Upper lobe of right lung (tissue), 1 donor: Measurements from ENCODE around the gene LUC7L. TPM values are rescaled to one million over a fixed set of nuclear protein-coding genes. Genes with fewer than 3 reads are reported as not detected.
A peak's percentile ranks its signal among the peaks of the same experiment; 100 is the strongest.

Experiments used
- ATAC-seq: fragments of 200-7000 bp; cut with Tn5 transposase; one replicate; pipeline ENCODE4 v1.9.1; 2020; ENCODE audit warnings: mild to moderate bottlenecking, moderate library complexity
- DNase-seq: peaks from one replicate; pipeline ENCODE4 v3.0.0-alpha.2; 2020
- H3K27ac ChIP-seq: fragments of 200-600 bp; one replicate; pipeline ENCODE4 v1.8.0; 2022
- H3K27me3 ChIP-seq: fragments of 200-600 bp; one replicate; pipeline ENCODE4 v1.8.0; 2022; ENCODE audit warnings: mild to moderate bottlenecking
- H3K36me3 ChIP-seq: fragments of 200-600 bp; one replicate; pipeline ENCODE4 v1.8.0; 2022
- H3K4me1 ChIP-seq: fragments of 200-600 bp; one replicate; pipeline ENCODE4 v1.8.0; 2022
- H3K4me3 ChIP-seq: fragments of 200-600 bp; one replicate; pipeline ENCODE4 v1.8.0; 2022; ENCODE audit warnings: mild to moderate bottlenecking
- H3K9me3 ChIP-seq: fragments of 200-600 bp; one replicate; pipeline ENCODE4 v1.8.0; 2022
- intact Hi-C: fragments of 100-400 bp; cut with DNase I; formaldehyde crosslinking; loops from one replicate; pipeline ENCODE4 v1.11.0; 2022
- long read RNA-seq: library from polyadenylated mRNA; unstranded; transcript quantifications from one replicate; pipeline ENCODE4 v2.0.0, GENCODE V29; 2021
- total RNA-seq: library from RNA; stranded (reverse); fragmentation: NEBNext Ultra II Directional; extraction: Animal tissue kit (Norgen Biotek cat#: 25700); gene quantifications from one replicate; pipeline ENCODE4 v1.2.1, GENCODE V29; 2021
- TF ChIP-seq, protein P1 (sequence below): fragments of 200-600 bp; IDR thresholded peaks from one replicate; pipeline ENCODE4 v1.8.0; 2022; ENCODE audit warnings: antibody characterized with exemption
- donor health status: DM: no; HTN: yes; CAD: no; lungs with severe emphysema.

LUC7L gene
- total RNA-seq = 78.8 TPM
- long read RNA-seq, partial matches to known transcripts = 18 of 61 reads
- long read RNA-seq, other reads (novel, unspliced or antisense) = 30 of 61 reads

- H3K27ac ChIP-seq = peak within 1 kb of the TSS; percentile 96
- no peaks in the 10 kb centered on the region for H3K9me3 ChIP-seq
- TF ChIP-seq, protein P1, sequence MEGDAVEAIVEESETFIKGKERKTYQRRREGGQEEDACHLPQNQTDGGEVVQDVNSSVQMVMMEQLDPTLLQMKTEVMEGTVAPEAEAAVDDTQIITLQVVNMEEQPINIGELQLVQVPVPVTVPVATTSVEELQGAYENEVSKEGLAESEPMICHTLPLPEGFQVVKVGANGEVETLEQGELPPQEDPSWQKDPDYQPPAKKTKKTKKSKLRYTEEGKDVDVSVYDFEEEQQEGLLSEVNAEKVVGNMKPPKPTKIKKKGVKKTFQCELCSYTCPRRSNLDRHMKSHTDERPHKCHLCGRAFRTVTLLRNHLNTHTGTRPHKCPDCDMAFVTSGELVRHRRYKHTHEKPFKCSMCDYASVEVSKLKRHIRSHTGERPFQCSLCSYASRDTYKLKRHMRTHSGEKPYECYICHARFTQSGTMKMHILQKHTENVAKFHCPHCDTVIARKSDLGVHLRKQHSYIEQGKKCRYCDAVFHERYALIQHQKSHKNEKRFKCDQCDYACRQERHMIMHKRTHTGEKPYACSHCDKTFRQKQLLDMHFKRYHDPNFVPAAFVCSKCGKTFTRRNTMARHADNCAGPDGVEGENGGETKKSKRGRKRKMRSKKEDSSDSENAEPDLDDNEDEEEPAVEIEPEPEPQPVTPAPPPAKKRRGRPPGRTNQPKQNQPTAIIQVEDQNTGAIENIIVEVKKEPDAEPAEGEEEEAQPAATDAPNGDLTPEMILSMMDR = no peak
- no peaks in the 10 kb centered on the region for H3K27me3 ChIP-seq
- peak; percentile 94 for DNase-seq
- H3K4me1 ChIP-seq = peaks cover 11% of the 10 kb centered on the region
- ATAC-seq = peak; percentile 97
- peak within 1 kb of the TSS; percentile 96 for H3K4me3 ChIP-seq
- H3K36me3 ChIP-seq = peaks cover 39% of the 10 kb centered on the region
- intact Hi-C loops = no loop called here
These were observed at the start of gene LUC7L for GRCh38 chr16:228852-229730. LUC7L (minus strand) TSS chr16:229449; CDS start chr16:229339, 110 bp downstream.

DNA sequence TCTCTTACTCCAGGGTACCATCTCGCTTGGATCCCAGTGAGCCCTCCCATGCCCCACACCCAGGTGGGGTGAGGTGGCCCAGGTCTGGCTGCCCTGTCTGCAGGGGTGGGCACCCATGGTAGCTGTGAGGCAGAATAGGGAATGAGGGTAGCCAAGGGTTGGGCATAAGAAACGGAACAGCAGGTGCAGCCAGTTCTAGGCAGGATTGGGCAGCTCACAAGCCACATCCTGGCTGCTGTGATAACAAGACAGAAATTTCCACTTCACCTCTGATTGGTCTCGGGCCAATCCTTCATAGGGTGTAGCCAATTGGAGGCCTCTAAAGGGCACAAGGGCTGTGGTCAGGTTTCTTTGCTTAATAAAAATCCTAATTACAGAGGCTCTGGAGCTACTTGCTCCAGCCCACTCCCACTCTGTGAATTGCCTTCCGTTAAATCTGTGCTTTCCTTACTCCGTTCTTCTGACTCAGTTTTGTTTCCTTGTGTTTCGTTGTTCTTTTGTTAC, 49.7 kb upstream of the LUC7L start:
- Histone ChIP-seq H3K36me3 (no peaks in the 10 kb centered on the region), H3K27ac (no peak overlapping the region), H3K4me1 (peaks cover 9% of the 10 kb centered on the region), H3K9me3 (no peaks in the 10 kb centered on the region), H3K4me3 (no peak overlapping the region), H3K27me3 (peaks cover 41% of the 10 kb centered on the region)
- TF ChIP-seq, protein P1 = no peak
- ATAC-seq = peak; percentile 7
- intact Hi-C loops = no loop called here
- no peak for DNase-seq

- no peak for ATAC-seq
- no peak for DNase-seq
- TF ChIP-seq, protein P1 = no peak
- Histone ChIP-seq H3K27me3 (peaks cover 32% of the 10 kb centered on the region), H3K9me3 (no peaks in the 10 kb centered on the region), H3K4me3 (peak overlapping the region; percentile 54), H3K4me1 (peaks cover 9% of the 10 kb centered on the region), H3K27ac (no peak overlapping the region), H3K36me3 (no peaks in the 10 kb centered on the region)
- intact Hi-C loops = no loop called here
These were observed 47.3 kb upstream of the LUC7L start for GRCh38 chr16:276426-277077.

DNA sequence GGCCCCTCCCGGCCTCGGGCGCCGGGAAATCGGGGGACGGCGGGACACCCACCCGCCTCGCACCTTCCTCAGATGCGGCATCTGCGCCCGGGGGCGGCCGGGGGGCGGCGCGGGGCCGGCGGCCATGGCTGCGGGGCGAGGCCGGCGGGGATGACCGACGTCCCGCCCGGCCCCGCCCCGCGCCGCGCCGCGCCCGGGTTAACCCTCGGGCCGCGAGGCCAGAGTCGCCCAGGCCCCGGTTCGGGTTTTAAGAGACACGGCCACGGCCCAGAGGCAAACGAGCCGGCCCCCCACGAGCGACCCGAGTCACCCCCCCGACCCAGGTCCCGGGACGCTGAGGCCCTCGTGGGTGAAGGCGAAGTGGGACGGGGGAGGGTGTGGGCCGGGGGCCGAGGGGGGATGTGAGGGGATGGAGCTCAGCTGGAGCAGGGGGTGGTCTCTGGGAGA, 46.6 kb upstream of the LUC7L start, which contains the start of gene RGS11:
Gene RGS11, minus strand, starts transcription at position 159 of the 447 bp plus-strand sequence. Its CDS starts 33 bp downstream, at position 126.
- Histone ChIP-seq H3K4me1 (peaks cover 2% of the 10 kb centered on the region), H3K4me3 (peak within 1 kb of the TSS; percentile 54), H3K9me3 (no peaks in the 10 kb centered on the region), H3K27me3 (peaks cover 24% of the 10 kb centered on the region), H3K36me3 (no peaks in the 10 kb centered on the region), H3K27ac (no peak within 1 kb of the TSS)
- TF ChIP-seq, protein P1 = no peak
- intact Hi-C loops = no loop called here
- no peak for ATAC-seq
- peak; percentile 61 for DNase-seq

DNA sequence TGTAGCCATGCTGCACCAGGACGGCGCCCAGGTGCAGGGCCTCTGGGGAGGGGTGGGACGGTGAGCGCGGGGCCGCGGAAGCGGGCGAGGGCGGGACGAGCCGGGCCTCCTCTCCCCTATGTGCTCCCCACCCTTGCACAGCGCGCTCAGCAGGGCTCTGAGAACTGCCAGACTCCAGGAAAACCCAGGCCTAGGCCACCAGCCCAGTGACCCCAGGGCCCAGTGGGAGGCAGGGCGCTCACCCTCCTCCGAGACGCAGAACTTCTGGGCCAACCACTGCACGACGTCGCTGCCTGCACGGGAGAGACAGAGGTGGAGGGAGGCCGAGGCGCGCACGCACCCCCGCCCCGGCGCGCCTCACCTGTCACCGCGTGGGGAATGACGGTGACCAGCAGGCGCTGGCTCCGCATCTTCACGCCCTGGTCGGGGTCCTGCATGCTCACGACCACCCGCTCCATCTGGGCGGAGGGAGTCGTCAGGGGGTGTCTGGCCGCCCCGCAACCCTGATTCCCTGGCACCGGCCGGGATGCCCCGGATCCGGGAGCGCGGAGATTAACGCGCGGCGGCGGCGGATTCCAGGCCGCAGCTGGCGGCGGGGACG, 45.9 kb upstream of the LUC7L start:
- H3K9me3 ChIP-seq = no peaks in the 10 kb centered on the region
- TF ChIP-seq, protein P1 = no peak
- peaks cover 22% of the 10 kb centered on the region for H3K27me3 ChIP-seq
- peak overlapping the region; percentile 54 for H3K4me3 ChIP-seq
- ATAC-seq (peak; percentile 4), DNase-seq (peak; percentile 63)
- intact Hi-C loops = no loop called here
- H3K4me1 ChIP-seq = no peaks in the 10 kb centered on the region
- no peak overlapping the region for H3K27ac ChIP-seq
- H3K36me3 ChIP-seq = no peaks in the 10 kb centered on the region
